ENCODE measurements around the gene ARMC5.

ARMC5 gene

GRCh38 chr16:31471241-31471874, 12.1 kb downstream of the ARMC5 start:
- ChIA-PET CTCF (interaction anchor here (2.1 kb wide), 1 partner anchor 11 kb away, joined by 12 read pairs; the partner anchor contains the start of gene ARMC5), POLR2A (no interaction called here)
- TF ChIP-seq, protein P1, sequence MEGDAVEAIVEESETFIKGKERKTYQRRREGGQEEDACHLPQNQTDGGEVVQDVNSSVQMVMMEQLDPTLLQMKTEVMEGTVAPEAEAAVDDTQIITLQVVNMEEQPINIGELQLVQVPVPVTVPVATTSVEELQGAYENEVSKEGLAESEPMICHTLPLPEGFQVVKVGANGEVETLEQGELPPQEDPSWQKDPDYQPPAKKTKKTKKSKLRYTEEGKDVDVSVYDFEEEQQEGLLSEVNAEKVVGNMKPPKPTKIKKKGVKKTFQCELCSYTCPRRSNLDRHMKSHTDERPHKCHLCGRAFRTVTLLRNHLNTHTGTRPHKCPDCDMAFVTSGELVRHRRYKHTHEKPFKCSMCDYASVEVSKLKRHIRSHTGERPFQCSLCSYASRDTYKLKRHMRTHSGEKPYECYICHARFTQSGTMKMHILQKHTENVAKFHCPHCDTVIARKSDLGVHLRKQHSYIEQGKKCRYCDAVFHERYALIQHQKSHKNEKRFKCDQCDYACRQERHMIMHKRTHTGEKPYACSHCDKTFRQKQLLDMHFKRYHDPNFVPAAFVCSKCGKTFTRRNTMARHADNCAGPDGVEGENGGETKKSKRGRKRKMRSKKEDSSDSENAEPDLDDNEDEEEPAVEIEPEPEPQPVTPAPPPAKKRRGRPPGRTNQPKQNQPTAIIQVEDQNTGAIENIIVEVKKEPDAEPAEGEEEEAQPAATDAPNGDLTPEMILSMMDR (IDR thresholded peaks at IDR 0.05; ENCODE audit: control extremely low read depth, extremely low read depth, low read depth, missing control alignments), result no peak
- DNase-seq (ENCODE audit: extremely low spot score), result no peak

- DNase-seq (ENCODE audit: extremely low spot score), result peak; percentile 33
- ChIA-PET POLR2A (no interaction called here), CTCF (interaction anchor here (2.1 kb wide), 1 partner anchor 12 kb away, joined by 12 read pairs; the partner anchor contains the start of gene ARMC5)
- TF ChIP-seq, protein P1 (IDR thresholded peaks at IDR 0.05; ENCODE audit: control extremely low read depth, extremely low read depth, low read depth, missing control alignments), result no peak
Observed at GRCh38 chr16:31471875-31472708, 12.8 kb downstream of the ARMC5 start, which contains the start of gene TGFB1I1. TGFB1I1 (plus strand) TSS chr16:31472152; CDS start chr16:31472189, 37 bp downstream.

- ChIA-PET POLR2A (no interaction called here), CTCF (no interaction called here)
- peak; percentile 38 for DNase-seq (ENCODE audit: extremely low spot score)
- TF ChIP-seq, protein P1 (IDR thresholded peaks at IDR 0.05; ENCODE audit: control extremely low read depth, extremely low read depth, low read depth, missing control alignments), result peak; percentile 17
Observed at GRCh38 chr16:31472709-31473203, 13.5 kb downstream of the ARMC5 start.

DNA sequence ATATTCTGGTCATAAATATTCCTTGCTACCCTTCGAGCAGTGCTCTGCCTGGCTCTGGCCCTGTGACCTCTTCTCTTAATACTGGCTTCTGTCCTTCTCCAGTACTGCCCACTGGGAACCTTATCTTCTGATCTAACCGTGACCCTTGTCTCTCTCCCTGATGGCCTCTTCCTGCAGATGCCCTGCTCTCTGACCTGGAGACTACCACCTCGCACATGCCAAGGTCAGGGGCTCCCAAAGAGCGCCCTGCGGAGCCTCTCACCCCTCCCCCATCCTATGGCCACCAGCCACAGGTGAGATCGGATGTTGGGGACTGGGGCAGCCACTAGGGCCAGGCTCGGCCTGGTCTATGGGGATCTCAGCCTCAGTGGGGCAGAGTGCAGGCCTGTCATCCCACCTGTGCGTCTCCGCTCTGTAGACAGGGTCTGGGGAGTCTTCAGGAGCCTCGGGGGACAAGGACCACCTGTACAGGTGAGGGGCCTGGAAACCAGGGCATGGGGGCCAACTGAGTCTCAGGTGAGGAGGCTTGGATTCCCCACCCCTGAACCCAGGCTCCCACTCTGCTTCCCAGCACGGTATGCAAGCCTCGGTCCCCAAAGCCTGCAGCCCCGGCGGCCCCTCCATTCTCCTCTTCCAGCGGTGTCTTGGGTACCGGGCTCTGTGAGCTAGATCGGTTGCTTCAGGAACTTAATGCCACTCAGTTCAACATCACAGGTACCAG, 14.1 kb downstream of the ARMC5 start:
- TF ChIP-seq, protein P1 (IDR thresholded peaks at IDR 0.05; ENCODE audit: control extremely low read depth, extremely low read depth, low read depth, missing control alignments), result no peak
- ChIA-PET CTCF (interaction anchor here (2.5 kb wide), 1 partner anchor 13 kb away, joined by 18 read pairs; the partner anchor contains the start of gene ARMC5), POLR2A (no interaction called here)
- DNase-seq (ENCODE audit: extremely low spot score), result no peak

DNA sequence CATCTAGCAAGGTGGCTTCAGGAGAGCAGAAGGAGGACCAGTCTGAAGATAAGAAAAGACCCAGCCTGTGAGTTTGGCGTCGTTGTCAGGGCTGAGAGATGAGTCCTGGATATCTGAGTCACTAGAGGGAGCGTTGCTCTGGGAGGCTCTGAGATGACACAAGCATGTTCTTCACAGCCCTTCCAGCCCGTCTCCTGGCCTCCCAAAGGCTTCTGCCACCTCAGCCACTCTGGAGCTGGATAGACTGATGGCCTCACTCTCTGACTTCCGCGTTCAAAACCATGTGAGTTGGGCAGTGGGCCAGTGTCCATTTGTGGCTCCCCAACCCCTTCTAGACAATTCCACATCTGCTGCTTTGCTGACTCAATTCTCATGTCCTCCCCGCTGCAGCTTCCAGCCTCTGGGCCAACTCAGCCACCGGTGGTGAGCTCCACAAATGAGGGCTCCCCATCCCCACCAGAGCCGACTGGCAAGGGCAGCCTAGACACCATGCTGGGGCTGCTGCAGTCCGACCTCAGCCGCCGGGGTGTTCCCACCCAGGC, 14.9 kb downstream of the ARMC5 start:
- DNase-seq (ENCODE audit: extremely low spot score), result no peak
- CTCF ChIA-PET, result interaction anchor here (0.8 to 2.5 kb wide), 2 partner anchors 12 to 14 kb away, joined by 4 to 18 read pairs; partner anchors contain the start of gene ARMC5
- TF ChIP-seq, protein P1 (IDR thresholded peaks at IDR 0.05; ENCODE audit: control extremely low read depth, extremely low read depth, low read depth, missing control alignments), result no peak
- POLR2A ChIA-PET, result interaction anchor here (1.1 kb wide), 1 partner anchor 13 kb away, joined by 3 read pairs; no protein-coding TSS in a partner anchor
